ENCODE results near the gene ZNF468.

DNA sequence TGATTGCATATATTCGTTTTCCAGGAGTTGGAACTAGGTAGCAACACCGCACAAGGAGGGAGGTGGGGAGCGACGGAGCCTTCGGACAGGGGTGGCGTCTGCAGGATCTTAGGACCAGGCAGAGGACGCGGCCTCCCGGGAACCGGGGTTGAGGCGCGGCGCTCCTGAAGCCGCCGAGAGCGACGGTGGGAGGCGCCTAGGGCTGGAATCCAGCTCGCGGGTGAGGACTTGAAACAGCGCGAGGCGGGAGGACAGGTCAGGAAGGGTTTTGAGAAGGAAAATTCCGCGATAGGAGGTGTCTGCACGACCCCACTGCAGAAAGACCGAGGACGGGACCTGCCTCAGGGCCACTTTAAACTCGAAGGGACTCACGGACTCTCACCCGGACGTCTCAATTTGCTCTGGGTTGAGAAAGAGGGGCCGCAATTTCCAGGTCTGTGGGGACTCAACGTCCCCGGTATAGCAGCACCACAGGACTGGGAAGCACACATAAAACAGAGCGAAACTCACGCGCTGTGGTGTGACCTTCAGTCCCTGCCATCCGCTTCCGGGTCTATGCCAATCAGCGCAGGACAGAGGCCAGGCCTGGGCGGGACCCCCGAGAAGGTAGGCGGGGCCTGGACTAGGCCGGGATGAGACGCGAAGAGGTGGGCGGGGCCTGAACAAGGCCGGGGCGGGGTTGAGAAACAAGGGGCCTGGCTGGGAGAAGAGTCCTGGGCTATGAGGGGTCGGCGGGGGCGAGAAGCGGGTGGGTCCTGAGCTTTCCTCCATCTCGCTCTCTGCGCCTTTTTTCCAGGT is 39.9 kb upstream of the ZNF468 start, which contains the start of gene ZNF320:
- TF ChIP-seq, protein P1, sequence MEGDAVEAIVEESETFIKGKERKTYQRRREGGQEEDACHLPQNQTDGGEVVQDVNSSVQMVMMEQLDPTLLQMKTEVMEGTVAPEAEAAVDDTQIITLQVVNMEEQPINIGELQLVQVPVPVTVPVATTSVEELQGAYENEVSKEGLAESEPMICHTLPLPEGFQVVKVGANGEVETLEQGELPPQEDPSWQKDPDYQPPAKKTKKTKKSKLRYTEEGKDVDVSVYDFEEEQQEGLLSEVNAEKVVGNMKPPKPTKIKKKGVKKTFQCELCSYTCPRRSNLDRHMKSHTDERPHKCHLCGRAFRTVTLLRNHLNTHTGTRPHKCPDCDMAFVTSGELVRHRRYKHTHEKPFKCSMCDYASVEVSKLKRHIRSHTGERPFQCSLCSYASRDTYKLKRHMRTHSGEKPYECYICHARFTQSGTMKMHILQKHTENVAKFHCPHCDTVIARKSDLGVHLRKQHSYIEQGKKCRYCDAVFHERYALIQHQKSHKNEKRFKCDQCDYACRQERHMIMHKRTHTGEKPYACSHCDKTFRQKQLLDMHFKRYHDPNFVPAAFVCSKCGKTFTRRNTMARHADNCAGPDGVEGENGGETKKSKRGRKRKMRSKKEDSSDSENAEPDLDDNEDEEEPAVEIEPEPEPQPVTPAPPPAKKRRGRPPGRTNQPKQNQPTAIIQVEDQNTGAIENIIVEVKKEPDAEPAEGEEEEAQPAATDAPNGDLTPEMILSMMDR (IDR thresholded peaks at IDR 0.05), result no peak
- TF ChIP-seq POLR2A (IDR thresholded peaks at IDR 0.05), result no peak

Data from testis (tissue), 2 donors.